GM10266 (cell line): ENCODE measurements around the gene SACM1L.

Source experiments
- DNase-seq: peaks from one replicate; pipeline ENCODE4 v3.0.0; 2012; ENCODE audit errors: extremely low spot score
- CTCF ChIP-seq: IDR thresholded peaks from 2 replicates; pipeline ENCODE4 v1.5.1; 2012; ENCODE audit warnings: mild to moderate bottlenecking, low read depth; ENCODE audit not compliant: control insufficient read depth, insufficient read depth; ENCODE audit errors: missing control alignments

The SACM1L gene

GRCh38 chr3:45644791-45645201, 44.4 kb upstream of the SACM1L start:
- TF ChIP-seq CTCF: no peak
- no peak for DNase-seq

GRCh38 chr3:45646051-45646585, 43.1 kb upstream of the SACM1L start:
- TF ChIP-seq CTCF: no peak
- no peak for DNase-seq

GRCh38 chr3:45647148-45647619, 42.0 kb upstream of the SACM1L start:
- no peak for TF ChIP-seq CTCF
- no peak for DNase-seq

- no peak for DNase-seq
- no peak for TF ChIP-seq CTCF
These were observed 36.0 kb upstream of the SACM1L start for GRCh38 chr3:45653205-45653604.

GRCh38 chr3:45654397-45654944, 34.7 kb upstream of the SACM1L start:
- TF ChIP-seq CTCF: no peak
- no peak for DNase-seq

- no peak for DNase-seq
- no peak for TF ChIP-seq CTCF
These were observed 33.3 kb upstream of the SACM1L start for GRCh38 chr3:45655906-45656305.

- peak; percentile 74 for DNase-seq
- TF ChIP-seq CTCF: peak; percentile 91
These were observed 32.4 kb upstream of the SACM1L start for GRCh38 chr3:45656575-45657363.
